H4 (cell line): ENCODE data around the gene TEKT2. TPM values are rescaled to one million over a fixed set of nuclear protein-coding genes. Genes with fewer than 3 reads are reported as not detected.
A peak's percentile ranks its signal among the peaks of the same experiment; 100 is the strongest.

Experiments used
- DNase-seq: peaks from one replicate; pipeline ENCODE4 v3.0.0-alpha.2; 2015; ENCODE audit warnings: low spot score
- total RNA-seq: library from RNA; depleted of rRNA; stranded (reverse); fragments of >200 nt; shearing (Covaris generic); gene quantifications from 2 replicates; pipeline ENCODE4 v1.2.3, GENCODE V29; 2014; rRNA removed

The TEKT2 gene, protein sequence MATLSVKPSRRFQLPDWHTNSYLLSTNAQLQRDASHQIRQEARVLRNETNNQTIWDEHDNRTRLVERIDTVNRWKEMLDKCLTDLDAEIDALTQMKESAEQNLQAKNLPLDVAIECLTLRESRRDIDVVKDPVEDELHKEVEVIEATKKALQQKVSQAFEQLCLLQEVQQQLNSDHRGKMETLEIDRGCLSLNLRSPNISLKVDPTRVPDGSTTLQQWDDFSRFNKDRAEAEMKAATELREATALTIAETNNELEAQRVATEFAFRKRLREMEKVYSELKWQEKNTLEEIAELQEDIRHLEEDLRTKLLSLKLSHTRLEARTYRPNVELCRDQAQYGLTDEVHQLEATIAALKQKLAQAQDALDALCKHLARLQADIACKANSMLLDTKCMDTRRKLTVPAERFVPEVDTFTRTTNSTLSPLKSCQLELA
- total RNA-seq: not detected in 2 replicates

DNA sequence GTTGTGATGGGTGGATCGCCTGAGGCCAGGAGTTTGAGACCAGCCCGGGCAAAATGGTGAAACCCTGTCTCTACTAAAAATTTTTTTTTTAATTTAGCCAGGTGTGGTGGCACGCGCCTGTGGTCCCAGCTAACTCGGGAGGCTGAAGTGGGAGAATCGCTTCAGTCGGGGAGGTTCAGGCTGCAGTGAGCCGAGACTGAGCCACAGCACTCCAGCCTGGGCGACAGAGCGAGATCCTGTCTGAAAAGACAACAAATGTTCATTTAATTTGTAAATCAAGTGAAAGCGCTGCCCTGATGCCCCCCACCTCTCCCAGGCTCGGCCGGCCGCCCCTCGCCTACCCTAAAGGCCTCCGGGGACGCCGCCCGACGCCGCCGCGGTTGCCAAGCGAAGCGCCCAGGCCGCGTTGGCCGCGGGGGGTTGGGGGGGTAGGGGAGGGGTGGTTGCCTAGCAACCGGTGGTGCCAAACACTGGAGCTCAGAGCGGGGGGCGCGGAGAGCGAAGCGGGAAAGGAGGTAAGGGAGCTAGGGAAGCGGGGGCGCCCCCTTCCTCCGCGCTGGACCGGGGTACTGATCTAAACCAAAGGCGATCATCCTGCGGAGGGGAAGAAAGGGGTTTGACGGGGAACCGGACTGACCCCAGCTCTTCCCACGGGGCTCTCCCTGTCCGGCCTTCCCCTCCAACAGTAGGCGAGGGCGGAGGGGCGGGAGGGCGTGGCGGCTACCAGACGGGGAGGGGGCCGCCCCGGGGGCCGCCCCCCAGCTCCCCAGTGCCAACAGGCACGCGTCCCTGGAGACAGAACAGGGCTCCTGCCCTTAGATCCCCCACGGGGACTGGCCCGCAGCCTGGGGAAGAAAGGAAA is at the start of gene TEKT2:
Gene TEKT2 (plus strand): TSS at position 460 of the 862 bp plus-strand sequence. CDS start 828 bp downstream, outside the sequence.
- no peak for DNase-seq

DNA sequence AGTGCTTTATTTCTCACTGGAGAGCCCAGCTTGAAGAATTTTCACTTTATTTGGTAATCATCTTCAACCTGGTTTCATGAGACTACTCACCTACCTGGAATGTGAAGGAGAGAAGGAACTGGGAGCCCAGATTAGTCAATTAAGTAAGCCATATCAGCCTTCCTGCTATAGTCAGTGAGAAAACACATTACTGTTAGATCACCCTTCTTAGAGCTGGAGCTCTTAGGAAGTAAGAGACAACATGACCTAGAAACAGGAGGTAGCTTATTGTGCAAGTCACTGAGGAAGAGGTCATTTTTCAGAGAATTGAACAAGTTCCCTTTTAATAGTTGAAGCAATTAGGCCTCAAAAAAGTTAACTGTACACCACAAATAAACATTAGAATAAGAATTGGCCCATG is 49.2 kb upstream of the TEKT2 start:
- peak; percentile 11 for DNase-seq

GRCh38 chr1:36035154-36035553 is 48.7 kb upstream of the TEKT2 start:
- no peak for DNase-seq

DNA sequence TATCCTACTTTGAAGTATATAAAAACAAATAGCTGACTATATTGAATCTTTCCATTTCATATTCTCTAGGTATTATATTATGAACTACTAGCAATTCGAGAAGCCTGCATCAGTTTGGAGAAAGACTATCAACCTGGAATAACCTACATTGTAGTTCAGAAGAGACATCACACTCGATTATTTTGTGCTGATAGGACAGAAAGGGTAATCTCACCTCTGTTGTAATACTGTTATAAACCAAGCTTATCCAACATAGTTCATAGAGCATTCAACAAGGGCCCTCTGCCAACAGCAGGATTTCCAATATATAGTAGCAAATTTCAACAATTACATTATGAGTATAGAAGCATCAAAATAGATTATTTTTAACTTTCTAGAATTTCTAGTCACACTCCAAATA is 43.7 kb upstream of the TEKT2 start:
- no peak for DNase-seq

- no peak for DNase-seq
These were observed 32.1 kb upstream of the TEKT2 start for GRCh38 chr1:36051821-36052220.

DNA sequence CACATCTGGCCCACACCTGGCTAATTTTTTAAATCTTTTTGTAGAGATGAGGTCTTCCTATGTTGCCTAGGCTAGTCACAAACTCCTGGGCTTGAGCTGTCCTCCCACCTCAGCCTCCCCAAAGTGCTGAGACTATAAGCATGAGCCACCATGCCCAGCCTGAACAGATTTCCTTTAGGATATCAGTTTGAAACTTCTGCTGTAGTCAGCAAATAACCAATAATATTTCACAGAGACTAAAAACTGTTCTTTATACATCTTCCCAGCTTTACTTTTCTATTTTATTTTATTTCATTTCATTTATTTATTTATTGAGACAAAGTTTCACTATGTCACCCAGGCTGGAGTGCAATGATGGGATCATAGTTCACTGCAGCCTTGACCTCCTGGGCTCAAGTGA is 29.9 kb upstream of the TEKT2 start:
- DNase-seq: no peak

- DNase-seq: no peak
These were observed 28.2 kb upstream of the TEKT2 start for GRCh38 chr1:36055706-36056105.

- DNase-seq: no peak
These were observed 21.6 kb upstream of the TEKT2 start for GRCh38 chr1:36062315-36062714.

DNA sequence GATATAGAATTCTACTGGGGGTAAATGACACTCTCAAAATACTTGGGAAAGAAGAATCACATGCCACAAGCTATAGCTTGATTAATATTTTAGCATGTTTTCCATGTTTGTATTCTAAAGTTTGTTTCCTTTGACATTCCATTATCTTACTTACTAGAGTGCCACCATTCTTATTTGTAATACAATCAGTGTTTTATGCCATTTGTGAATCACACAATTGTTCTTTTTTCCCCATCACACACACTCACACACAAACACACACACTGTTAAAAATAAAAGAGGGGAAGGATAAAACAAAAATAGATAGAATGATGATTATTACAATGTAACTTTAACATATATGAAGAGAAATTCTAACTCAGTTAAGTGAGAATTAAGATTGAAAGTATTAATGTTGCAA is 16.0 kb upstream of the TEKT2 start:
- DNase-seq: no peak

DNA sequence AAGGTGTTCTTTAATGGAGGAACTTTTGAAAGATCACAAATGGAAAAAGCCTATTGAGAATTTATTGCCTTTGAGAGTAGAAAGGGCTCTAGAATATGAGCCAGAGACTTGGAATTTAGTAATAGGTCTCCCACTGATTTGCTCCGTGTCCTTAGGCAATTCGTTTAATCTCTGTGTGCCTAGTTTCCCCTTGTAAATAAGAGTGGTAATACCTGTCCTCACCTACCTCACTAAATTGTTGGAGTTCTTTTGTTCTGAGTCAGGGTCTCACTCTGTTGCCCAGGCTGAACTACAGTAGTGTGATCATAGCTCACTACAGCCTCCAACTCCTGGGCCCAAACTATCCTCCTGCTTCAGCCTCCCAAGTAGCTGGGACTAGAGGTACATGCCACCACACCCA is 15.0 kb upstream of the TEKT2 start:
- no peak for DNase-seq

DNA sequence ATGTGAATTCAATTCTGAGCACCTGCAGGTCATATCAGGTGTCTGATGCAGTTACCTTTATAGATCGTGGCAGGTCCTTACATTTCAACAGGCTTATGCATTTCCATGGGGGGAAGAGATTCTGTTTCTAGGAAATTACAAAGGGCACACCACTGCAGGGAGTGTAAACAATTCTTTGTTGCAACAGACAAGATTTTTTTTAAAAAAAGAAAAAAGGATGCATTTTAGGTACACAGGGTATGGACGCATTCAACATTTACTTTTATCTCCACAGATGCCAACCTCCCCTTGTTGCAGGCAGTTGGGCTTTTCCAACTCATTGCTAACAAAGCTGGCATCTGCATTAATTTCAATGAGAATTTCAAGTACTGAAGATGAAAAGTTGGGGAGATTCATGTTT is 13.5 kb upstream of the TEKT2 start:
- no peak for DNase-seq

DNA sequence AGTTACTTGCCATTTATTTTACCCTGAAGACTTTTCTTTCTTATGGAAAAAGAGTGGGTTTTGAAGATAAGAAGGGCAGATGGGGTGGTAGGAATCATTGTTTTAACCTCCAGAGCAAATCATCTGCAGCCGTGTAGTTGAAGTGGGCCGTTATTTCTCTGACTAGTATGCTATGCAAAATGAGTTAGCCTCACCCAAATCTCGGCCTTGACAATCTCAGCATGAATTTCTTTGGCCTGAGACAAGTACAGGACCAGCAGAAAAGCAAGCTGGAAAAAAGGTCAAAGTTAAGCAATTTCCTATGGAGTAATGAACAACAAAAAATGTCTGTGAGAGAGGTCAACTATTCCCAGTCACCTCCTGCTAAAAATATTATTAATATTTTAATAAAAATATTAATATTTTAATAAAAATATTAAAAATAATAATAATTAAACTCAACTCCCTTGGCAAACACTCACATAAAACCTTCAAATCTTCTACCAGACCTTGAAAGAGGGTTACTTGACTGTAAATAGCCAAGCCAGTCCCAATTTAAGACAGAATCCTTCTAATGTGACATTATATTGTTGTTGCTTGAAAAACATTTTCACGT is 6.8 kb upstream of the TEKT2 start:
- DNase-seq: no peak

- DNase-seq: no peak
These were observed 3.7 kb upstream of the TEKT2 start for GRCh38 chr1:36080236-36080635.

- no peak for DNase-seq
These were observed 3.1 kb upstream of the TEKT2 start for GRCh38 chr1:36080801-36081200.

- DNase-seq: no peak
These were observed 1.9 kb upstream of the TEKT2 start for GRCh38 chr1:36081926-36082485.

- no peak for DNase-seq
These were observed 675 bp upstream of the TEKT2 start for GRCh38 chr1:36083219-36083618.

DNA sequence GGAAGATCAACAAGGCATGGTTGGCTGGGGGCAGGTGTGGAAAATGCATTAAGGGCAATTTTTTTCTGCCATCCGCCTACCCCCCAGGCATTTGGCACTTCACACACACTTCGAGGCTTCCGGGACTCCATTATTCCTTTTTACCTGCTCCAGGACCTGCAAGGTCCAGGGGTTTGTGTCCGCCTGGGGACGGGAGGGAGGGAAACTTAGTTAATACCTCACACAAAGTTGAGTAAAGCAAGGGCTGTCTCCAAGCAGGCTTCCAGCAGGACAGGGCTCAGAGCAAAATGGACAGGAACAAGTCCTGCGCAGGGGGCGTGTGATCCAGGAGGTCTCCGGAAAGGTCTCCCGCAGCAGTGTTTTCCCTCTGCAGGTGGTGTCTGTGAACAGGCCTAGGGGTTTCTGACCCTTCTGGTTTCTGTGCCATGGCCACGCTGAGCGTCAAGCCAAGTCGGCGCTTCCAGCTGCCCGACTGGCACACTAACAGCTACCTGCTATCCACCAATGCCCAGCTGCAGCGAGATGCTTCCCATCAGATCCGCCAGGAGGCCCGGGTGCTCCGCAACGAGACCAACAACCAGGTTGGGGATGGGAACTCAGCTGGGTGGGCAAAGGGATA is 712 bp downstream of the TEKT2 start:
- DNase-seq: no peak

DNA sequence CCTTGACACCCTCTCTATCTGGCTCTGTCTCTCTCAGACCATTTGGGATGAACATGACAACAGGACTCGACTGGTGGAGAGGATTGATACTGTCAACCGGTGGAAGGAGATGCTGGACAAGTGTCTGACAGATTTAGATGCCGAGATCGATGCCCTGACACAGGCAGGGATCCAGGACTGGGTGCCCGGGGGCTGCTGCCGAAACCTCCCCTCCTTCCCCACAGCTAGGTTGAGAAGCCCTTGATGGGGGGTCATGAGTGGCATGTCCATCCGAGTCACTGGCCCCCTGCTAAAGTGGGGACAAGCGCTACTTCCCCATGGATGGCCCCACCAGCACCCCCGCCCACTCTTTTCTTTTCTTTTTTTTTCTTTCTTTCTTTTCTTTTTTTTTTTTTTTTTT is 1.2 kb downstream of the TEKT2 start:
- DNase-seq: no peak

DNA sequence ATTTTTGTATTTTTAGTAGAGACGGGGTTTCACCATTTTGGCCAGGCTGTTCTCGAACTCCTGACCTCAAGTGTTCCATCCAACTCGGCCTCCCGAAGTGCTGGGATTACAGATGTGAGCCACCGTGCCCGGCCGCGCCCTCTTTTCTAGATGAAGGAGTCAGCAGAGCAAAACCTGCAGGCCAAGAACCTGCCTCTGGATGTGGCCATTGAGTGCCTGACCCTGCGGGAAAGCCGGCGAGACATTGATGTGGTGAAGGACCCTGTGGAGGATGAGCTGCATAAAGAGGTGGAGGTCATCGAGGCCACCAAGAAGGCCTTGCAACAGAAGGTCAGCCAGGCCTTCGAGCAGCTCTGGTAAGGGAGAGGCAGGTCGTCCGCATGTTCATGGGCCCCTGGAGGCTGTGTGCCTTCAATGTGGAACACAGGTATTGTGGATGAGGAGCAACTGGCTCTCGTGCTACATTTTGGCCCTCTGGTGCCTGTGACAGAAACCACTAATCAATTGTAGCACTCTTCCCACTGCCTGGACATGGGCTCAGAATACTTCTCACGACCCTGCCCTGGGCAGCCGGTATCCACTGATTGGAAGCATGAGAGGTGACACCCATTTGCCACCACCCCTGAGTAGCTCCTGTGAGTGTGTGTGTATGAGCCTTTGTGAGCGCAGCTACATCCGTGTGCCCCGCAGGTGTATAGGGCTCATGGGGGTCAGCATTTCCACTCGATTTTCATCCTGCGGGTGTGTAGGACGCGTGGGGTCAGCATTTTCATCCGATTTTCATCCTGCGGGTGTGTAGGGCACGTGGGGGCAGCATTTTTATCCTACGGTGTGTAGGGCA is 2.0 kb downstream of the TEKT2 start:
- DNase-seq: no peak

- DNase-seq: no peak
These were observed 2.8 kb downstream of the TEKT2 start for GRCh38 chr1:36086529-36087232.
